B cell (primary cell): ENCODE data around the gene GABPB1. TPM values are rescaled to one million over a fixed set of nuclear protein-coding genes. Genes with fewer than 3 reads are reported as not detected.
"Not testable (repeated sequence)": the region's sequence is repeated elsewhere in the genome, so short reads cannot be mapped to it uniquely, and the experiment has no call there.

Experiments
- ATAC-seq: fragments of 200-7000 bp; cut with Tn5 transposase; one replicate; pipeline ENCODE4 v1.10.0; 2021; ENCODE audit warnings: low read depth, mild to moderate bottlenecking, moderate number of reproducible peaks, moderate library complexity
- CTCF ChIA-PET: fragments of 350-600 bp; sonication (Branson Sonifier 250); formaldehyde crosslinking; loops from one replicate; lab custom pipeline; 2021; ENCODE audit warnings: antibody characterized with exemption, inconsistent platforms; lab: Charles Lee
- POLR2A ChIA-PET: fragments of 350-600 bp; sonication (Branson Sonifier 250); formaldehyde crosslinking; loops from one replicate; lab custom pipeline; 2021; ENCODE audit warnings: antibody characterized with exemption; lab: Charles Lee
- DNase-seq: peaks from one replicate; pipeline ENCODE4 v3.0.0; 2013
- H2AFZ ChIP-seq: 2 replicates; pipeline ENCODE4 v1.6.1; 2012; ENCODE audit warnings: mild to moderate bottlenecking, low read depth, low read length; ENCODE audit not compliant: insufficient read depth, poor library complexity, severe bottlenecking
- H3K27ac ChIP-seq, 2 donors: 1 replicate in 1 of 2; 2 replicates in 1 of 2; pipeline ENCODE4 v1.5.1; 2012 to 2013; ENCODE audit warnings: low read length in 2 of 2, mild to moderate bottlenecking in 2 of 2, moderate library complexity in 1 of 2
- H3K27me3 ChIP-seq, 4 experiments: fragments of 200-600 bp in 1 of 4; sonication (generic) in 1 of 4; replicated peaks in 1 of 4; 1 replicate in 2 of 4; 2 replicates in 2 of 4; pipeline versions ENCODE4 v1.6.1 to v1.7.0; 2013 to 2016; ENCODE audit warnings: low read length in 3 of 4, mild to moderate bottlenecking in 2 of 4, mixed read lengths in 1 of 4, moderate library complexity in 1 of 4; ENCODE audit not compliant: insufficient read depth in 4 of 4, control insufficient read depth in 3 of 4; ENCODE audit errors: control extremely low read depth in 1 of 4
- H3K36me3 ChIP-seq, 2 experiments: replicated peaks in 1 of 2; 1 replicate in 1 of 2; 2 replicates in 1 of 2; pipeline versions ENCODE4 v1.6.1 to v1.7.1; 2013; ENCODE audit warnings: low read length in 1 of 2; ENCODE audit not compliant: insufficient read depth in 2 of 2, control insufficient read depth in 1 of 2; ENCODE audit errors: control extremely low read depth in 1 of 2, extremely low read depth in 1 of 2
- H3K4me1 ChIP-seq, 2 donors: fragments of 200-600 bp in 1 of 2; sonication (generic) in 1 of 2; 1 replicate in 1 of 2; 2 replicates in 1 of 2; pipeline versions ENCODE4 v1.5.1 to v1.6.1; 2013 to 2017; ENCODE audit warnings: low read length in 2 of 2; ENCODE audit not compliant: control insufficient read depth in 2 of 2, insufficient read depth in 2 of 2
- H3K4me2 ChIP-seq: replicated peaks from 2 replicates; pipeline ENCODE3; 2012; ENCODE audit warnings: mild to moderate bottlenecking, low read depth, low read length; ENCODE audit not compliant: poor library complexity, severe bottlenecking
- H3K4me3 ChIP-seq, 5 experiments: fragments of 200-600 bp in 1 of 5; sonication (generic) in 1 of 5; 1 replicate in 3 of 5; 2 replicates in 2 of 5; pipeline versions ENCODE4 v1.5.1 to v1.7.0; 2011 to 2016; ENCODE audit warnings: low read length in 4 of 5, mild to moderate bottlenecking in 4 of 5, low read depth in 2 of 5, control low read depth in 1 of 5, moderate library complexity in 1 of 5; ENCODE audit not compliant: insufficient read depth in 1 of 5; ENCODE audit errors: control extremely low read depth in 1 of 5, extremely low read depth in 1 of 5
- H3K79me2 ChIP-seq: fragments of 200-600 bp; sonication (generic); one replicate; pipeline ENCODE4 v1.6.0; 2016; ENCODE audit warnings: low read length; ENCODE audit not compliant: control insufficient read depth, insufficient read depth
- H3K9ac ChIP-seq: fragments of 200-600 bp; sonication (generic); 2 replicates; pipeline ENCODE4 v1.6.1; 2017; ENCODE audit warnings: mild to moderate bottlenecking, low read length, moderate library complexity
- H3K9me3 ChIP-seq, 3 donors: one replicate each; pipeline versions ENCODE4 v1.6.1 to v1.7.1; 2013; ENCODE audit warnings: low read length in 2 of 3; ENCODE audit not compliant: control insufficient read depth in 2 of 3, insufficient read depth in 1 of 3; ENCODE audit errors: control extremely low read depth in 1 of 3
- H4K20me1 ChIP-seq: 2 replicates; pipeline ENCODE4 v1.6.0; 2012; ENCODE audit warnings: mild to moderate bottlenecking, low read length; ENCODE audit not compliant: insufficient read depth, control insufficient read depth, poor library complexity, severe bottlenecking
- H3K27ac Mint-ChIP-seq: one replicate; pipeline ENCODE4 v1.8.0; 2021; ENCODE audit warnings: mixed read lengths
- H3K27me3 Mint-ChIP-seq: one replicate; pipeline ENCODE4 v1.8.0; 2021; ENCODE audit warnings: mixed read lengths
- H3K4me1 Mint-ChIP-seq: one replicate; pipeline ENCODE4 v1.8.0; 2021; ENCODE audit warnings: mixed read lengths
- H3K4me3 Mint-ChIP-seq: one replicate; pipeline ENCODE4 v1.8.0; 2021; ENCODE audit warnings: mixed read lengths
- H3K9me3 Mint-ChIP-seq: one replicate; pipeline ENCODE4 v1.8.0; 2022; ENCODE audit warnings: mixed read lengths; ENCODE audit not compliant: insufficient read depth
- CTCF ChIP-seq: fragments of 200-600 bp; IDR thresholded peaks from one replicate; pipeline ENCODE4 v1.8.0; 2022; ENCODE audit warnings: antibody characterized with exemption, mild to moderate bottlenecking
- EZH2 ChIP-seq: IDR thresholded peaks from 2 replicates; pipeline ENCODE4 v1.6.1; 2012; ENCODE audit warnings: borderline replicate concordance, low read depth, mild to moderate bottlenecking, moderate library complexity, low read length; ENCODE audit not compliant: insufficient read depth, poor library complexity, severe bottlenecking
- WGBS: methylation state at CpG from one replicate; pipeline ENCODE4 v1.1.5; 2013; ENCODE audit warnings: missing lambda C conversion rate; ENCODE audit not compliant: insufficient coverage; 5-methylcytosine and 5-hydroxymethylcytosine counted together
- intact Hi-C: fragments of 100-400 bp; cut with micrococcal nuclease; formaldehyde crosslinking; loops from one replicate; pipeline ENCODE4 v1.10.0; 2022
- polyA plus RNA-seq: library from polyadenylated mRNA; depleted of rRNA; stranded (reverse); fragments of >200 nt; gene quantifications from 2 replicates; pipeline ENCODE4 v1.2.3, GENCODE V29; 2012
- total RNA-seq, 2 donors: library from RNA; stranded (reverse); fragments of 120-200 nt in 1 of 2; gene quantifications; 1 replicate in 1 of 2; 2 replicates in 1 of 2; pipeline versions ENCODE4 v1.2.3 to v1.2.4, GENCODE V29; 2013 to 2022

GABPB1 gene
- total and polyA plus RNA-seq, 2 donors (not counting 1 experiment from before 2014, with no cell fraction given) = 24.1 to 37.1 TPM

GRCh38 chr15:50381438-50381837 lies 26.4 kb upstream of the GABPB1 start:
- Histone ChIP-seq H3K27me3 (no peaks in the 10 kb centered on the region), H3K27ac (no peak overlapping the region), H3K9ac (no peak overlapping the region), H3K4me3 (no peak overlapping the region), H3K9me3 (no peaks in the 10 kb centered on the region), H3K36me3 (no peaks in the 10 kb centered on the region), H3K79me2 (no peaks in the 10 kb centered on the region), H4K20me1 (no peaks in the 10 kb centered on the region), H2AFZ (no peak overlapping the region), H3K4me2 (no peak overlapping the region), H3K4me1 (peaks cover 0 to 4% of the 10 kb centered on the region in 2 donors)
- CTCF ChIA-PET = no interaction called here
- H3K27ac Mint-ChIP-seq = no peak overlapping the region
- ATAC-seq (no peak), DNase-seq (no peak)
- no CpG with 5 or more reads among the region's 1 CpG for WGBS
- H3K27me3 Mint-ChIP-seq = no peaks in the 10 kb centered on the region
- peaks cover 13% of the 10 kb centered on the region for H3K4me1 Mint-ChIP-seq
- TF ChIP-seq CTCF (no peak), EZH2 (no peak)
- H3K4me3 Mint-ChIP-seq = no peak overlapping the region
- intact Hi-C loops = no loop called here
- POLR2A ChIA-PET = no interaction called here
- H3K9me3 Mint-ChIP-seq = no peaks in the 10 kb centered on the region

GRCh38 chr15:50380089-50380488 lies 25.1 kb upstream of the GABPB1 start:
- POLR2A ChIA-PET = no interaction called here
- Mint-ChIP-seq H3K27ac (no peak overlapping the region), H3K4me3 (no peak overlapping the region), H3K9me3 (no peaks in the 10 kb centered on the region), H3K27me3 (no peaks in the 10 kb centered on the region), H3K4me1 (peaks cover 13% of the 10 kb centered on the region)
- intact Hi-C loops = no loop called here
- TF ChIP-seq CTCF (no peak), EZH2 (no peak)
- Histone ChIP-seq H3K4me2 (no peak overlapping the region), H4K20me1 (no peaks in the 10 kb centered on the region), H3K9ac (no peak overlapping the region), H2AFZ (no peak overlapping the region), H3K9me3 (no peaks in the 10 kb centered on the region), H3K79me2 (no peaks in the 10 kb centered on the region), H3K4me1 (peaks cover 0 to 4% of the 10 kb centered on the region in 2 donors), H3K36me3 (no peaks in the 10 kb centered on the region), H3K27me3 (no peaks in the 10 kb centered on the region), H3K27ac (no peak overlapping the region), H3K4me3 (no peak overlapping the region)
- WGBS = no CpG with 5 or more reads among the region's 1 CpG
- ATAC-seq = no peak
- CTCF ChIA-PET = no interaction called here
- DNase-seq = no peak

- H3K4me3 ChIP-seq, H4K20me1 ChIP-seq, H3K27ac ChIP-seq, intact Hi-C loops, H3K27ac Mint-ChIP-seq, H3K27me3 ChIP-seq, ATAC-seq, H3K9ac ChIP-seq, H3K9me3 ChIP-seq, DNase-seq, H3K4me3 Mint-ChIP-seq, H3K4me1 ChIP-seq, H3K4me2 ChIP-seq, H3K27me3 Mint-ChIP-seq, H2AFZ ChIP-seq, POLR2A ChIA-PET, H3K36me3 ChIP-seq, H3K79me2 ChIP-seq, CTCF ChIA-PET, H3K9me3 Mint-ChIP-seq: not testable (repeated sequence)
- peaks cover 13% of the 10 kb centered on the region for H3K4me1 Mint-ChIP-seq
- WGBS = 93% methylated on average over 2 of the region's 7 CpGs
These were observed 24.4 kb upstream of the GABPB1 start for GRCh38 chr15:50379413-50379812.
